NCI-H524 (cell line): ENCODE measurements around the gene SPI1.
A peak's percentile ranks its signal among the peaks of the same experiment; 100 is the strongest.

ENCODE experiments used
- DNase-seq, 2 experiments: peaks; one replicate each; lab custom pipeline; 2025; lab: John Stamatoyannopoulos, UW

SPI1 gene

GRCh38 chr11:47378010-47378835 lies at the start of gene SPI1:
Gene SPI1 (minus strand): TSS chr11:47378547. CDS start chr11:47378353, 194 bp downstream.
- no peak for DNase-seq

- peak; percentile 97 for DNase-seq
Measured at GRCh38 chr11:47426062-47426956, 48.0 kb upstream of the SPI1 start, which contains the start of gene PSMC3. Gene PSMC3 (minus strand): TSS chr11:47426439. CDS start chr11:47426279, 160 bp downstream.

GRCh38 chr11:47425611-47426010 lies 47.3 kb upstream of the SPI1 start:
- no peak for DNase-seq

GRCh38 chr11:47418454-47419259 lies 40.3 kb upstream of the SPI1 start:
- no peak for DNase-seq

GRCh38 chr11:47417712-47418111 lies 39.4 kb upstream of the SPI1 start:
- DNase-seq: no peak

- peak in 1 of 2 experiments; percentile 32 for DNase-seq
Measured at GRCh38 chr11:47415949-47416472, 37.7 kb upstream of the SPI1 start.

GRCh38 chr11:47415091-47415854 lies 36.9 kb upstream of the SPI1 start:
- no peak for DNase-seq

GRCh38 chr11:47414685-47415070 lies 36.3 kb upstream of the SPI1 start:
- DNase-seq: no peak

GRCh38 chr11:47413908-47414684 lies 35.7 kb upstream of the SPI1 start:
- no peak for DNase-seq

- DNase-seq: no peak
Measured at GRCh38 chr11:47413351-47413750, 35.0 kb upstream of the SPI1 start.

- peak in 1 of 2 experiments; percentile 28 for DNase-seq
Measured at GRCh38 chr11:47411884-47412746, 33.8 kb upstream of the SPI1 start.

GRCh38 chr11:47410370-47411264 lies 32.3 kb upstream of the SPI1 start:
- DNase-seq: no peak

- DNase-seq: no peak
Measured at GRCh38 chr11:47409440-47410369, 31.4 kb upstream of the SPI1 start.

GRCh38 chr11:47408598-47409439 lies 30.5 kb upstream of the SPI1 start:
- DNase-seq: peak in 1 of 2 experiments; percentile 32

GRCh38 chr11:47407746-47408590 lies 29.6 kb upstream of the SPI1 start, which contains the start of gene SLC39A13:
Gene SLC39A13 (plus strand): TSS chr11:47408590. CDS start chr11:47410095, 1,505 bp downstream.
- peak; percentile 66 to 85 for DNase-seq
